OCI-LY7 (cell line): ENCODE data around the gene NBEA. TPM values are rescaled to one million over a fixed set of nuclear protein-coding genes. Genes with fewer than 3 reads are reported as not detected.

Experiments
- BruUV-seq: library from RNA; stranded (reverse); fragments of 400-500 nt; replicated peaks from 2 replicates; lab custom pipeline; 2021; lab: Mats Ljungman, UMichigan
- CTCF ChIA-PET: fragments of 300-600 bp; sonication (Branson Sonifier 250); formaldehyde crosslinking; loops from one replicate; lab custom pipeline; 2022; ENCODE audit warnings: antibody characterized with exemption; ENCODE audit not compliant: unreplicated experiment; lab: Charles Lee
- POLR2A ChIA-PET: fragments of 300-600 bp; sonication (Branson Sonifier 250); formaldehyde crosslinking; loops from one replicate; lab custom pipeline; 2022; ENCODE audit warnings: antibody characterized with exemption; lab: Charles Lee
- DNase-seq: peaks from one replicate; pipeline ENCODE4 v3.0.0-alpha.2; 2015; ENCODE audit warnings: low spot score
- H2AFZ ChIP-seq: fragments of 200-600 bp; sonication (generic), shearing (Covaris generic); 2 replicates; pipeline ENCODE4 v1.6.1; 2014; ENCODE audit warnings: mild to moderate bottlenecking, antibody characterized with exemption, low read length, moderate library complexity
- H3K27ac ChIP-seq: fragments of 200-600 bp; sonication (generic); 2 replicates; pipeline ENCODE4 v1.5.1; 2014; ENCODE audit warnings: mixed run types, low read depth, mild to moderate bottlenecking, moderate library complexity, low read length, inconsistent platforms; ENCODE audit not compliant: poor library complexity, severe bottlenecking
- H3K36me3 ChIP-seq: fragments of 200-600 bp; sonication (generic); 2 replicates; pipeline ENCODE4 v1.6.1; 2014; ENCODE audit warnings: mild to moderate bottlenecking, antibody characterized with exemption, low read length, moderate library complexity, mixed read lengths; ENCODE audit not compliant: insufficient read depth
- H3K4me1 ChIP-seq: fragments of 200-600 bp; sonication (generic); 2 replicates; pipeline ENCODE4 v1.5.1; 2014; ENCODE audit warnings: mild to moderate bottlenecking, low read length; ENCODE audit not compliant: insufficient read depth, poor library complexity, severe bottlenecking
- H3K4me2 ChIP-seq: fragments of 200-600 bp; sonication (generic); 2 replicates; pipeline ENCODE4 v1.6.1; 2014; ENCODE audit warnings: mild to moderate bottlenecking, low read length
- H3K4me3 ChIP-seq: fragments of 200-600 bp; sonication (generic); 2 replicates; pipeline ENCODE4 v1.5.1; 2014; ENCODE audit warnings: mild to moderate bottlenecking, low read depth, low read length; ENCODE audit not compliant: poor library complexity, severe bottlenecking
- H3K79me2 ChIP-seq: fragments of 200-600 bp; sonication (generic); 2 replicates; pipeline ENCODE4 v1.6.1; 2016; ENCODE audit warnings: low read depth, mild to moderate bottlenecking, low read length, moderate library complexity, mixed read lengths; ENCODE audit not compliant: insufficient read depth
- H3K9me2 ChIP-seq: fragments of 200-600 bp; sonication (generic); 2 replicates; pipeline ENCODE4 v1.6.1; 2016; ENCODE audit warnings: mild to moderate bottlenecking, low read length, mixed read lengths; ENCODE audit not compliant: insufficient read depth
- H3K9me3 ChIP-seq: fragments of 200-600 bp; sonication (generic); 2 replicates; pipeline ENCODE4 v1.6.1; 2014; ENCODE audit warnings: mild to moderate bottlenecking, mixed run types, low read length, mixed read lengths
- H4K20me1 ChIP-seq: fragments of 200-600 bp; sonication (generic); 2 replicates; pipeline ENCODE4 v1.6.1; 2014; ENCODE audit warnings: mild to moderate bottlenecking, antibody characterized with exemption, low read length, moderate library complexity, mixed read lengths; ENCODE audit not compliant: insufficient read depth
- CTCF ChIP-seq: fragments of 200-600 bp; sonication (generic); conservative IDR thresholded peaks from 2 replicates; pipeline ENCODE4 v1.5.1; 2014; ENCODE audit warnings: mild to moderate bottlenecking, antibody characterized with exemption, low read length, moderate library complexity, mixed read lengths
- EZH2phosphoT487 ChIP-seq: fragments of 200-600 bp; sonication (generic); IDR thresholded peaks from 2 replicates; pipeline ENCODE4 v1.6.1; 2018; ENCODE audit warnings: low read depth, borderline replicate concordance, mild to moderate bottlenecking, mixed run types, antibody characterized with exemption, low read length, moderate library complexity, mixed read lengths
- intact Hi-C: fragments of 100-400 bp; cut with micrococcal nuclease; formaldehyde crosslinking; loops from one replicate; pipeline ENCODE4 v1.10.0; 2022; ENCODE audit not compliant: unreplicated experiment
- total RNA-seq, 2 experiments: library from RNA; depleted of rRNA in 1 of 2; stranded (reverse); fragments of >200 nt in 1 of 2; shearing (Covaris generic) in 1 of 2; gene quantifications; 2 replicates each; pipeline ENCODE4 v1.2.3, GENCODE V29; 2014 to 2022

Gene NBEA
- total RNA-seq, 2 experiments from 2014 or later, result 3.6 to 11.0 TPM

GRCh38 chr13:35480346-35480745 is 538.3 kb downstream of the NBEA start:
- H3K4me3 ChIP-seq, result no peak overlapping the region
- BruUV-seq, result no TSS peak
- CTCF ChIA-PET, result no interaction called here
- no peaks in the 10 kb centered on the region for H3K9me3 ChIP-seq
- TF ChIP-seq EZH2phosphoT487 (no peak), CTCF (no peak)
- POLR2A ChIA-PET, result no interaction called here
- no peak overlapping the region for H3K27ac ChIP-seq
- no peaks in the 10 kb centered on the region for H3K79me2 ChIP-seq
- no peaks in the 10 kb centered on the region for H4K20me1 ChIP-seq
- H3K9me2 ChIP-seq, result 0 out of 2 replicates have a peak, but pooled peaks cover 3% of the 10 kb centered on the region
- intact Hi-C loops, result no loop called here
- no peak overlapping the region for H3K4me2 ChIP-seq
- peaks cover 5% of the 10 kb centered on the region for H3K4me1 ChIP-seq
- H3K36me3 ChIP-seq, result no peaks in the 10 kb centered on the region
- no peak overlapping the region for H2AFZ ChIP-seq
- DNase-seq, result no peak

- TF ChIP-seq CTCF (no peak), EZH2phosphoT487 (no peak)
- 0 out of 2 replicates have a peak, but pooled peaks cover 3% of the 10 kb centered on the region for H3K9me2 ChIP-seq
- H3K4me2 ChIP-seq, result no peak overlapping the region
- H4K20me1 ChIP-seq, result no peaks in the 10 kb centered on the region
- peaks cover 5% of the 10 kb centered on the region for H3K4me1 ChIP-seq
- ChIA-PET CTCF (no interaction called here), POLR2A (no interaction called here)
- H3K79me2 ChIP-seq, result no peaks in the 10 kb centered on the region
- intact Hi-C loops, result no loop called here
- H2AFZ ChIP-seq, result no peak overlapping the region
- no peak overlapping the region for H3K27ac ChIP-seq
- H3K9me3 ChIP-seq, result no peaks in the 10 kb centered on the region
- no peak for DNase-seq
- no peak overlapping the region for H3K4me3 ChIP-seq
- no TSS peak for BruUV-seq
- H3K36me3 ChIP-seq, result no peaks in the 10 kb centered on the region
Observed at GRCh38 chr13:35481777-35482176, 539.7 kb downstream of the NBEA start.

GRCh38 chr13:35482527-35482926 is 540.5 kb downstream of the NBEA start:
- intact Hi-C loops, result no loop called here
- no peaks in the 10 kb centered on the region for H3K79me2 ChIP-seq
- no TSS peak for BruUV-seq
- peaks cover 5% of the 10 kb centered on the region for H3K4me1 ChIP-seq
- POLR2A ChIA-PET, result interaction anchor here (0.9 kb wide), 1 partner anchor 9 kb away, joined by 6 read pairs; no protein-coding TSS in a partner anchor
- no peak overlapping the region for H3K4me3 ChIP-seq
- TF ChIP-seq CTCF (no peak), EZH2phosphoT487 (no peak)
- H3K36me3 ChIP-seq, result no peaks in the 10 kb centered on the region
- H3K27ac ChIP-seq, result no peak overlapping the region
- H3K4me2 ChIP-seq, result no peak overlapping the region
- no peak overlapping the region for H2AFZ ChIP-seq
- H4K20me1 ChIP-seq, result no peaks in the 10 kb centered on the region
- H3K9me2 ChIP-seq, result 0 out of 2 replicates have a peak, but pooled peaks cover 3% of the 10 kb centered on the region
- H3K9me3 ChIP-seq, result no peaks in the 10 kb centered on the region
- CTCF ChIA-PET, result no interaction called here
- DNase-seq, result no peak
